ENCODE data around the gene SLC26A1. TPM values are rescaled to one million over a fixed set of nuclear protein-coding genes. Genes with fewer than 3 reads are reported as not detected.

The SLC26A1 gene
- total RNA-seq, 2 experiments from 2014 or later: 0.30 TPM; not detected in 1

DNA sequence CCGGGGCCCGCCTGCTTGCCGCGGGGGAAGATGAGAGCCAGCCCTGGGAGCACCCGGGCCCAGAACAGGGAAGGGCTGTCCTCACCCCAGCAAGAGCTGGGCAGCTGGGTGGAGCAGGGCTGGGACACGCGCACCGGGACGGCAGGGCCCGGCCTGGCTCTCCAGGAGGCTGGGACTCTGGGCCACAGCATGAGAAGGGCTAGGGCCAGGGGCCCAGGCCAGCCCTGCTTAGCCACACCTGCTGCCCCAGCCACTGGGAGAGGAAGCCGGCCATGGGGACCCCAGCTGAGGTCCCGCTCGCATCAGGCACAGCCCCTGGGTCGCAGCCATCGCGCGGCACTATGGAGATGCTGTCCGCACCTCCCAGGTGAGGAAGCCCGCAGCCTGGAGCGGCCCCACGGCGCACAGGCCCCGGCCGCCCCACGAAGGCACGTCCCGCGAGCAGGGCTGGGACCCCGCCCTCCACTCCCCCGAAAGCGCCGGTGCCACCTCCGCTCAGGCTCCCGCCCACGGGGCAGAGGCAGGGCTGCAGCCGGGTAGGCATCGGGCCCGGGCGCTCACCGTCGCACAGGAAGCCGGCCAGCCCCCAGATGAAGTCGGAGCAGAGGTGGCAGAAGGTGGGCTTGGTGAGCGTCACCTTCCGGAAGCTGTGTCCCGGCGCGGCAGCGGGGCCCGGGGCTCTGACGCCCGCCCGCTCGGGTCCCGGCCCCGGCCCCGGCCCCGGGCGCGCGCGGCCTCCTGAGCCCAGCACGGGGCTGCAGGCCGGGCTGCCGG lies 20.4 kb downstream of the SLC26A1 start:
- POLR2A ChIA-PET: no interaction called here
- Histone ChIP-seq H4K20me1 (ENCODE audit: insufficient read depth, low read length) (no peaks in the 10 kb centered on the region), H3K4me2 (ENCODE audit: low read length) (peak overlapping the region; percentile 96), H3K9me3 (ENCODE audit: low read length) (no peaks in the 10 kb centered on the region), H3K9me2 (ENCODE audit: insufficient read depth, low read length) (no peaks in the 10 kb centered on the region), H3K27ac (ENCODE audit: low read depth, low read length, poor library complexity, severe bottlenecking) (no peak overlapping the region), H2AFZ (ENCODE audit: low read length) (peak overlapping the region; percentile 16; the same call in 1 of the 2 replicates), H3K4me3 (ENCODE audit: low read depth, low read length, poor library complexity, severe bottlenecking) (peak overlapping the region; percentile 95), H3K4me1 (ENCODE audit: insufficient read depth, low read length, poor library complexity, severe bottlenecking) (peaks cover 7% of the 10 kb centered on the region), H3K36me3 (ENCODE audit: insufficient read depth, low read length) (no peaks in the 10 kb centered on the region), H3K79me2 (ENCODE audit: insufficient read depth, low read depth, low read length) (no peaks in the 10 kb centered on the region)
- no TSS peak for BruUV-seq (replicated peaks)
- CTCF ChIA-PET (ENCODE audit: unreplicated experiment): no interaction called here
- intact Hi-C loops (cut with micrococcal nuclease; ENCODE audit: unreplicated experiment): loop anchor here (5.0 kb wide), 1 partner anchor 36 kb away; no protein-coding TSS in a partner anchor
- TF ChIP-seq EZH2phosphoT487 (IDR thresholded peaks at IDR 0.05; ENCODE audit: borderline replicate concordance, low read depth, low read length) (no peak), CTCF (conservative IDR thresholded peaks at IDR 0.05; ENCODE audit: low read length) (no peak)
- peak; percentile 64 for DNase-seq (ENCODE audit: low spot score)

DNA sequence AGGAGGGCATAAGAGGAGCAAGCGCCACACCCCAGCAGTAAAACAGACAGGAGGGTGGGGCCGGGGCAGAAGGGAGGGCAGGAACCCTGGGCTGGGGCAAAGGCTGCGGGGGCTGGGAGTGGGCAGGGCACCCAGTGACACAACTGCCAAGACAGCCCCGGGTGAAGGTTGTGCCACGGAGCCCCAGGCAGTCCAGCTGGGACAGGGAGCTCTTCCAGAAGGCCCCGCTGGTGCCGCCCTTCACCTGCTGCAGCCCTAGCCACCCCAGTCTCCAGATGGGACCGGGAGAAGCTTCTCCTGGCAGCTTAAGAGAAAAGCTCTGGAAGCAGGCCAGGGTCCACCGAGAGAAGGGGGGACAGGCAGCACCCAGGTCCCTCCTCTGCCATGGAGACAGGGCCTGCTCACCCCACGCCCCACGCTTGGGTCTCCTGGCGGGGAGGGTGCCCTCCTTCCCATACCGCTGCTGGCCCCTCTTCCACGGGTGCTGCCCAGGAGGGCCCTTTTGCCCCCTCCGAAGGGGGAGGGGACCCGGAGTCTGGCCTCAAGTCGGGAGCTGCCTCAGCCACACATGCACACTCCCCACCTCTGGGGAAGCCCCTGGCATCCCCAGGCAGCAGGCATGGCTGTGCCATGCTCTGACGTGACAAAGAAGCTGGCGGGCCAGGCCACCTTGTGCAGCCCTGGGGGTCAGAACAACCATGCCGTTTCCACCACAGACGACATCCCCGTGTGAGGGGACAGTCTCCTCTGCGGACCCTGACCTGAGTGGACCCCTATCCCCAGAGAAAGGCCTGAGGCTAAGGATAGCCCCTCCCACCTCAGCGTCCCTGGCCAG lies 21.3 kb downstream of the SLC26A1 start:
- H3K4me3 ChIP-seq (ENCODE audit: low read depth, low read length, poor library complexity, severe bottlenecking): peak overlapping the region; percentile 95
- peak overlapping the region; percentile 96 for H3K4me2 ChIP-seq (ENCODE audit: low read length)
- CTCF ChIA-PET (ENCODE audit: unreplicated experiment): no interaction called here
- no peaks in the 10 kb centered on the region for H4K20me1 ChIP-seq (ENCODE audit: insufficient read depth, low read length)
- TF ChIP-seq CTCF (conservative IDR thresholded peaks at IDR 0.05; ENCODE audit: low read length) (no peak), EZH2phosphoT487 (IDR thresholded peaks at IDR 0.05; ENCODE audit: borderline replicate concordance, low read depth, low read length) (no peak)
- BruUV-seq (replicated peaks): no TSS peak
- H3K27ac ChIP-seq (ENCODE audit: low read depth, low read length, poor library complexity, severe bottlenecking): no peak overlapping the region
- H3K4me1 ChIP-seq (ENCODE audit: insufficient read depth, low read length, poor library complexity, severe bottlenecking): peaks cover 7% of the 10 kb centered on the region
- DNase-seq (ENCODE audit: low spot score): no peak
- H2AFZ ChIP-seq (ENCODE audit: low read length): no peak overlapping the region
- no peaks in the 10 kb centered on the region for H3K79me2 ChIP-seq (ENCODE audit: insufficient read depth, low read depth, low read length)
- no peaks in the 10 kb centered on the region for H3K9me3 ChIP-seq (ENCODE audit: low read length)
- intact Hi-C loops (cut with micrococcal nuclease; ENCODE audit: unreplicated experiment): loop anchor here (5.0 kb wide), 1 partner anchor 35 kb away; no protein-coding TSS in a partner anchor
- no peaks in the 10 kb centered on the region for H3K36me3 ChIP-seq (ENCODE audit: insufficient read depth, low read length)
- POLR2A ChIA-PET: no interaction called here
- H3K9me2 ChIP-seq (ENCODE audit: insufficient read depth, low read length): no peaks in the 10 kb centered on the region

Measured in OCI-LY7 (cell line).